H1 (cell line): ENCODE data around the gene ZNF716. TPM values are rescaled to one million over a fixed set of nuclear protein-coding genes. Genes with fewer than 3 reads are reported as not detected.

Experiments
- CTCF ChIA-PET: fragments of 300-600 bp; sonication (Branson Sonifier 250); formaldehyde crosslinking; loops from one replicate; lab custom pipeline; 2021; ENCODE audit not compliant: partially characterized antibody; lab: Charles Lee
- POLR2A ChIA-PET: fragments of 300-600 bp; sonication (Branson Sonifier 250); formaldehyde crosslinking; loops from one replicate; lab custom pipeline; 2021; ENCODE audit warnings: inconsistent platforms; ENCODE audit not compliant: partially characterized antibody; lab: Charles Lee
- DNase-seq, 2 experiments: peaks; one replicate each; pipeline versions ENCODE4 v3.0.0 to v3.0.0-alpha.2; 2010 to 2022; ENCODE audit warnings: low spot score in 2 of 2, low read depth in 1 of 2, mixed read lengths in 1 of 2
- FAIRE-seq: peaks from 2 replicates; lab custom pipeline; 2011; peaks lifted over from hg19 to GRCh38; lab: Jason Lieb, UNC
- H2AFZ ChIP-seq: 2 replicates; pipeline ENCODE4 v1.8.1; 2012; ENCODE audit warnings: low read length, inconsistent platforms
- H2AK5ac ChIP-seq: 2 replicates; pipeline ENCODE4 v1.6.1; 2013; ENCODE audit warnings: low read depth, low read length
- H2BK120ac ChIP-seq: replicated peaks from 2 replicates; pipeline ENCODE3; 2013; ENCODE audit warnings: low read depth, low read length, inconsistent platforms
- H2BK12ac ChIP-seq: 2 replicates; pipeline ENCODE4 v1.6.1; 2013; ENCODE audit warnings: low read depth, low read length
- H2BK15ac ChIP-seq: 2 replicates; pipeline ENCODE4 v1.6.1; 2013; ENCODE audit warnings: low read length
- H2BK20ac ChIP-seq: 2 replicates; pipeline ENCODE4 v1.6.1; 2013; ENCODE audit warnings: low read length
- H2BK5ac ChIP-seq: 2 replicates; pipeline ENCODE4 v1.6.1; 2013; ENCODE audit warnings: low read depth, low read length
- H3K14ac ChIP-seq: 2 replicates; pipeline ENCODE4 v1.6.1; 2013; ENCODE audit warnings: inconsistent platforms; ENCODE audit not compliant: insufficient read length
- H3K18ac ChIP-seq: 2 replicates; pipeline ENCODE4 v1.6.1; 2013; ENCODE audit warnings: low read length; ENCODE audit errors: extremely low read depth
- H3K23ac ChIP-seq: 2 replicates; pipeline ENCODE4 v1.6.1; 2013; ENCODE audit warnings: inconsistent platforms; ENCODE audit not compliant: insufficient read length
- H3K23me2 ChIP-seq: 2 replicates; pipeline ENCODE4 v1.6.1; 2013; ENCODE audit warnings: low read depth, low read length
- H3K27ac ChIP-seq: 2 replicates; pipeline ENCODE4 v1.6.1; 2011; ENCODE audit warnings: low read depth, low read length, inconsistent platforms
- H3K27me3 ChIP-seq, 4 experiments: replicated peaks in 1 of 4; 1 replicate in 1 of 4; 2 replicates in 3 of 4; pipeline versions ENCODE4 v1.6.1 to v1.8.1; 2011 to 2013; ENCODE audit warnings: low read length in 3 of 4, mild to moderate bottlenecking in 3 of 4, inconsistent platforms in 2 of 4, mixed read lengths in 2 of 4, moderate library complexity in 1 of 4; ENCODE audit not compliant: control insufficient read depth in 3 of 4, insufficient read depth in 3 of 4; ENCODE audit errors: extremely low read depth in 1 of 4
- H3K36me3 ChIP-seq, 4 experiments: 2 replicates each; pipeline versions ENCODE4 v1.6.1 to v1.8.1; 2011 to 2013; ENCODE audit warnings: mild to moderate bottlenecking in 4 of 4, low read length in 3 of 4, moderate library complexity in 2 of 4, control low read depth in 1 of 4, inconsistent platforms in 1 of 4; ENCODE audit not compliant: insufficient read depth in 4 of 4, control insufficient read depth in 2 of 4
- H3K4ac ChIP-seq: replicated peaks from 2 replicates; pipeline ENCODE3; 2013; ENCODE audit warnings: low read length, low read depth, mixed read lengths, inconsistent platforms; ENCODE audit not compliant: insufficient read length
- H3K4me1 ChIP-seq, 4 experiments: replicated peaks in 1 of 4; 1 replicate in 1 of 4; 2 replicates in 3 of 4; pipeline versions ENCODE4 v1.6.1 to v1.8.1; 2011 to 2013; ENCODE audit warnings: low read length in 3 of 4, inconsistent platforms in 2 of 4, mixed read lengths in 1 of 4; ENCODE audit not compliant: insufficient read depth in 4 of 4, control insufficient read depth in 3 of 4
- H3K4me2 ChIP-seq, 2 experiments: 2 replicates each; pipeline versions ENCODE4 v1.6.1 to v1.8.1; 2011 to 2013; ENCODE audit warnings: low read depth in 2 of 2, low read length in 2 of 2, control low read depth in 1 of 2, inconsistent platforms in 1 of 2, mild to moderate bottlenecking in 1 of 2; ENCODE audit not compliant: insufficient read depth in 1 of 2
- H3K4me3 ChIP-seq, 4 experiments: fragments of 200-600, 300-600 bp in 1 of 4; sonication (generic), shearing (Covaris generic), sonication (Bioruptor Twin) in 1 of 4; 2 replicates each; pipeline versions ENCODE4 v1.5.1 to v1.8.1; 2011 to 2016; ENCODE audit warnings: low read length in 4 of 4, low read depth in 3 of 4, control low read depth in 2 of 4, inconsistent platforms in 2 of 4, mild to moderate bottlenecking in 2 of 4, mixed read lengths in 1 of 4, moderate library complexity in 1 of 4; ENCODE audit not compliant: insufficient read depth in 2 of 4; ENCODE audit errors: extremely low read depth in 1 of 4
- H3K56ac ChIP-seq: replicated peaks from 2 replicates; pipeline ENCODE3; 2013; ENCODE audit warnings: low read depth, mild to moderate bottlenecking, mixed read lengths, low read length, inconsistent platforms; ENCODE audit not compliant: insufficient read length
- H3K79me1 ChIP-seq: 2 replicates; pipeline ENCODE4 v1.6.1; 2013; ENCODE audit warnings: low read depth, low read length, control low read depth
- H3K79me2 ChIP-seq, 2 experiments: 2 replicates each; pipeline versions ENCODE4 v1.6.1 to v1.8.1; 2012 to 2013; ENCODE audit warnings: low read length in 2 of 2, mild to moderate bottlenecking in 2 of 2, inconsistent platforms in 1 of 2; ENCODE audit not compliant: insufficient read depth in 2 of 2, control insufficient read depth in 1 of 2
- H3K9ac ChIP-seq, 4 experiments: replicated peaks in 1 of 4; 1 replicate in 1 of 4; 2 replicates in 3 of 4; pipeline versions ENCODE4 v1.6.1 to v1.8.1; 2011 to 2013; ENCODE audit warnings: low read depth in 3 of 4, low read length in 3 of 4, control low read depth in 2 of 4, mild to moderate bottlenecking in 2 of 4, moderate library complexity in 2 of 4, inconsistent platforms in 1 of 4; ENCODE audit errors: extremely low read depth in 1 of 4
- H3K9me3 ChIP-seq, 2 experiments: 2 replicates each; pipeline versions ENCODE4 v1.6.1 to v1.8.1; 2012 to 2013; ENCODE audit warnings: mild to moderate bottlenecking in 2 of 2, moderate library complexity in 2 of 2, control low read depth in 1 of 2, inconsistent platforms in 1 of 2, low read depth in 1 of 2, low read length in 1 of 2, mixed read lengths in 1 of 2; ENCODE audit not compliant: insufficient read depth in 2 of 2
- H4K20me1 ChIP-seq, 2 experiments: replicated peaks in 1 of 2; 2 replicates each; pipeline versions ENCODE3 to v1.8.1; 2011 to 2013; ENCODE audit warnings: inconsistent platforms in 2 of 2, low read length in 2 of 2, mild to moderate bottlenecking in 1 of 2; ENCODE audit not compliant: insufficient read depth in 2 of 2, control insufficient read depth in 1 of 2
- H4K5ac ChIP-seq: 2 replicates; pipeline ENCODE4 v1.6.1; 2013; ENCODE audit warnings: low read length, low read depth, mixed read lengths, inconsistent platforms; ENCODE audit not compliant: insufficient read length
- H4K8ac ChIP-seq: 2 replicates; pipeline ENCODE4 v1.8.0; 2013; ENCODE audit warnings: mild to moderate bottlenecking, moderate library complexity, low read length, inconsistent platforms; ENCODE audit not compliant: insufficient read depth; ENCODE audit errors: extremely low read depth
- H4K91ac ChIP-seq: replicated peaks from 2 replicates; pipeline ENCODE3; 2013; ENCODE audit warnings: low read length, mixed read lengths, inconsistent platforms; ENCODE audit not compliant: insufficient read length
- CTBP2 ChIP-seq: IDR thresholded peaks from 2 replicates; pipeline ENCODE4 v1.7.0; 2011; ENCODE audit warnings: borderline replicate concordance, mild to moderate bottlenecking, moderate library complexity, mixed read lengths, low read length; ENCODE audit not compliant: insufficient read depth, insufficient read length
- HDAC2 ChIP-seq, 2 experiments: fragments of 300-600 bp in 1 of 2; sonication (generic) in 1 of 2; IDR thresholded peaks; 2 replicates each; pipeline ENCODE4 v1.6.1; 2011 to 2012; ENCODE audit warnings: low read depth in 2 of 2, low read length in 2 of 2, mild to moderate bottlenecking in 2 of 2, moderate library complexity in 2 of 2, borderline replicate concordance in 1 of 2, inconsistent platforms in 1 of 2
- KDM1A ChIP-seq: fragments of 200-600, 300-600 bp; sonication (generic); IDR thresholded peaks from 2 replicates; pipeline ENCODE4 v1.7.1; 2016; ENCODE audit warnings: mild to moderate bottlenecking, low read length, borderline replicate concordance
- RNF2 ChIP-seq: fragments of 200-900, 300-1000 bp; sonication (generic); IDR thresholded peaks from 2 replicates; pipeline ENCODE4 v1.7.1; 2016; ENCODE audit warnings: borderline replicate concordance, low read depth, mild to moderate bottlenecking, antibody characterized with exemption, low read length; ENCODE audit not compliant: poor library complexity, severe bottlenecking; ENCODE audit errors: missing control alignments
- SIN3A ChIP-seq, 2 experiments: IDR thresholded peaks in 1 of 2; conservative IDR thresholded peaks in 1 of 2; 2 replicates each; pipeline ENCODE4 v1.6.1; 2011 to 2012; ENCODE audit warnings: low read length in 2 of 2, improper control_type of control experiment in 1 of 2, low read depth in 1 of 2, mild to moderate bottlenecking in 1 of 2
- TAF1 ChIP-seq: IDR thresholded peaks from 2 replicates; pipeline ENCODE4 v1.6.1; 2011; ENCODE audit warnings: mild to moderate bottlenecking, low read depth, low read length
- WGBS, 2 experiments: shearing (Covaris generic) in 1 of 2; methylation state at CpG; one replicate each; pipeline versions ENCODE4 v1.1.6 to v1.1.7; 2013 to 2015; ENCODE audit warnings: low lambda C conversion rate in 2 of 2, mixed read lengths in 2 of 2, inconsistent platforms in 1 of 2, low coverage in 1 of 2, missing lambda C conversion rate in 1 of 2; ENCODE audit not compliant: insufficient replicate concordance in 2 of 2, insufficient coverage in 1 of 2, insufficient read length in 1 of 2; ENCODE audit errors: extremely low coverage in 1 of 2, missing lambda C conversion rate in 1 of 2; 5-methylcytosine and 5-hydroxymethylcytosine counted together
- polyA plus RNA-seq, 7 experiments: library from polyadenylated mRNA; depleted of rRNA in 3 of 7; stranded (reverse) in 5 of 7; unstranded in 2 of 7; fragments of >200 nt in 5 of 7; fragments of 200-250 nt in 2 of 7; gene quantifications; 1 replicate in 5 of 7; 2 replicates in 1 of 7; 4 replicates in 1 of 7; pipeline versions ENCODE4 v1.2.1 to v1.2.3, GENCODE V29; 2011 to 2013; ENCODE audit warnings: missing spikeins in 2 of 7, mixed read lengths in 2 of 7
- total RNA-seq: library from RNA; stranded (reverse); fragmentation: NEBNext Ultra II Directional; extraction: Animal tissue kit (Norgen Biotek cat#: 25700); gene quantifications from 2 replicates; pipeline ENCODE4 v1.2.1, GENCODE V29; 2021

The ZNF716 gene
- total and polyA plus RNA-seq, 2 of the 8 experiments (the other 6 are each of a cell fraction or from before 2014, with no cell fraction given) = not detected

- POLR2A ChIA-PET = no interaction called here
- CTCF ChIA-PET = no interaction called here
- Histone ChIP-seq H2BK120ac (no peak overlapping the region), H3K27me3 (no peaks in the 10 kb centered on the region), H4K91ac (no peak overlapping the region), H2BK20ac (no peak overlapping the region), H2AFZ (no peak overlapping the region), H3K36me3 (no peaks in the 10 kb centered on the region; a peak in 1 of 8 replicates), H3K9me3 (peaks cover 51 to 73% of the 10 kb centered on the region in 2 experiments), H2BK15ac (no peak overlapping the region), H3K4ac (no peak overlapping the region), H4K8ac (no peak overlapping the region), H3K79me1 (no peaks in the 10 kb centered on the region), H3K23ac (no peak overlapping the region), H3K56ac (no peak overlapping the region), H3K79me2 (no peaks in the 10 kb centered on the region), H2AK5ac (no peak overlapping the region), H3K4me3 (no peak overlapping the region), H4K20me1 (no peaks in the 10 kb centered on the region), H2BK12ac (no peak overlapping the region), H2BK5ac (no peak overlapping the region), H3K4me2 (no peak overlapping the region), H3K14ac (no peak overlapping the region), H3K4me1 (no peaks in the 10 kb centered on the region), H4K5ac (no peak overlapping the region), H3K9ac (no peak overlapping the region), H3K27ac (no peak overlapping the region), H3K23me2 (no peaks in the 10 kb centered on the region), H3K18ac (no peak overlapping the region)
- TF ChIP-seq RNF2 = no peak
- TF ChIP-seq TAF1 = no peak
- TF ChIP-seq CTBP2 = no peak
- no peak for TF ChIP-seq SIN3A (conservative IDR thresholded peaks at IDR 0.05 in 1 of 2, IDR thresholded peaks at IDR 0.05 in 1 of 2; ENCODE audit: low read depth in 1 of 2, low read length in 2 of 2)
- TF ChIP-seq HDAC2 (IDR thresholded peaks at IDR 0.05; ENCODE audit: borderline replicate concordance in 1 of 2, low read depth in 2 of 2, low read length in 2 of 2) = no peak
- no peak for TF ChIP-seq KDM1A
- WGBS, 2 experiments = 83% methylated on average over 7 of the region's 7 CpGs; no CpG with 5 or more reads in 1 of the 2 experiments
- no peak for DNase-seq
- FAIRE-seq = no peak
These were observed 42.9 kb upstream of the ZNF716 start for GRCh38 chr7:57407125-57407524.
